Peyer's patch (tissue), 4 donors: ENCODE measurements around the gene XPR1. TPM values are rescaled to one million over a fixed set of nuclear protein-coding genes. Genes with fewer than 3 reads are reported as not detected.
A peak's percentile ranks its signal among the peaks of the same experiment; 100 is the strongest.

Source experiments
- DNase-seq, 3 donors: peaks; one replicate each; pipeline ENCODE4 v3.0.0-alpha.2; 2017 to 2019
- H3K27ac ChIP-seq, 4 donors: fragments of 200-600 bp; sonication (generic); one replicate each; pipeline ENCODE4 v1.5.1; 2016 to 2019
- H3K27me3 ChIP-seq, 2 donors: fragments of 200-600 bp; sonication (generic); one replicate each; pipeline ENCODE4 v1.5.1; 2019
- H3K36me3 ChIP-seq, 3 donors: fragments of 200-600 bp; sonication (generic); one replicate each; pipeline ENCODE4 v1.5.1; 2016 to 2019
- H3K4me1 ChIP-seq, 4 donors: fragments of 200-600 bp; sonication (generic); one replicate each; pipeline ENCODE4 v1.5.1; 2016 to 2019
- H3K4me3 ChIP-seq, 4 donors: fragments of 200-600 bp; sonication (generic); 1 replicate in 3 of 4; 2 replicates in 1 of 4; pipeline ENCODE4 v1.5.1; 2016 to 2019; ENCODE audit warnings: mild to moderate bottlenecking in 1 of 4
- H3K9me3 ChIP-seq, 4 donors: fragments of 200-600 bp; sonication (generic); one replicate each; pipeline ENCODE4 v1.5.1; 2016 to 2019; ENCODE audit warnings: mild to moderate bottlenecking in 1 of 4
- CTCF ChIP-seq, 6 experiments: fragments of 450-650 bp in 4 of 6; fragments of 200-600 bp in 2 of 6; sonication (generic) in 1 of 6; IDR thresholded peaks; one replicate each; pipeline ENCODE4 v1.5.1; 2017 to 2019; ENCODE audit warnings: antibody characterized with exemption in 6 of 6, mild to moderate bottlenecking in 3 of 6, moderate library complexity in 1 of 6
- POLR2A ChIP-seq, 2 donors: fragments of 450-650 bp; IDR thresholded peaks; one replicate each; pipeline ENCODE4 v1.5.1; 2017; ENCODE audit warnings: antibody characterized with exemption in 2 of 2, mild to moderate bottlenecking in 2 of 2, moderate library complexity in 2 of 2
- total RNA-seq, 4 donors: library from RNA; depleted of rRNA; stranded (reverse); fragments of >200 nt; gene quantifications; one replicate each; pipeline ENCODE4 v1.1.0, GENCODE V29; 2016

The XPR1 gene
- total RNA-seq, 4 donors from 2014 or later, result 29.7 to 59.7 (median 53.9) TPM

- no peak for TF ChIP-seq CTCF (IDR thresholded peaks at IDR 0.05)
- TF ChIP-seq POLR2A (IDR thresholded peaks at IDR 0.05), result peak in 1 of 2 donors; percentile 10
Observed at GRCh38 chr1:180598333-180598974, 33.4 kb upstream of the XPR1 start.

GRCh38 chr1:180600343-180600742, 31.5 kb upstream of the XPR1 start:
- TF ChIP-seq POLR2A (IDR thresholded peaks at IDR 0.05) (no peak), CTCF (IDR thresholded peaks at IDR 0.05) (no peak)
- DNase-seq, result no peak
- H3K4me1 ChIP-seq, result peaks cover 0 to 7% (median 0%) of the 10 kb centered on the region in 4 donors
- no peak overlapping the region for H3K4me3 ChIP-seq
- no peak overlapping the region for H3K27ac ChIP-seq
- no peaks in the 10 kb centered on the region for H3K36me3 ChIP-seq
- no peaks in the 10 kb centered on the region for H3K27me3 ChIP-seq
- H3K9me3 ChIP-seq, result no peaks in the 10 kb centered on the region

More at GRCh38 chr1:180598333-180598974, 33.4 kb upstream of the XPR1 start:
- Histone ChIP-seq H3K4me1 (peaks cover 0 to 7% (median 0%) of the 10 kb centered on the region in 4 donors), H3K27me3 (no peaks in the 10 kb centered on the region), H3K36me3 (no peaks in the 10 kb centered on the region), H3K9me3 (no peaks in the 10 kb centered on the region), H3K4me3 (no peak overlapping the region), H3K27ac (peak overlapping the region in 2 of 4 donors; percentile 12 to 17)
- peak in 1 of 3 donors; percentile 50 for DNase-seq

- Histone ChIP-seq H3K27ac (no peak overlapping the region), H3K9me3 (no peaks in the 10 kb centered on the region), H3K4me3 (no peak overlapping the region), H3K27me3 (no peaks in the 10 kb centered on the region), H3K36me3 (no peaks in the 10 kb centered on the region), H3K4me1 (peaks cover 0 to 7% (median 0%) of the 10 kb centered on the region in 4 donors)
- DNase-seq, result no peak
- TF ChIP-seq POLR2A (IDR thresholded peaks at IDR 0.05) (no peak), CTCF (IDR thresholded peaks at IDR 0.05) (no peak)
Observed at GRCh38 chr1:180601512-180601911, 30.3 kb upstream of the XPR1 start.

GRCh38 chr1:180603223-180603849, 28.5 kb upstream of the XPR1 start:
- Histone ChIP-seq H3K27me3 (no peaks in the 10 kb centered on the region), H3K36me3 (no peaks in the 10 kb centered on the region), H3K27ac (no peak overlapping the region), H3K4me1 (peaks cover 0 to 6% (median 0%) of the 10 kb centered on the region in 4 donors), H3K4me3 (no peak overlapping the region), H3K9me3 (no peaks in the 10 kb centered on the region)
- DNase-seq, result no peak
- no peak for TF ChIP-seq CTCF (IDR thresholded peaks at IDR 0.05)
- TF ChIP-seq POLR2A (IDR thresholded peaks at IDR 0.05), result no peak

GRCh38 chr1:180603850-180604226, 28.0 kb upstream of the XPR1 start:
- Histone ChIP-seq H3K9me3 (no peaks in the 10 kb centered on the region), H3K36me3 (no peaks in the 10 kb centered on the region), H3K4me3 (no peak overlapping the region), H3K27ac (no peak overlapping the region), H3K27me3 (no peaks in the 10 kb centered on the region), H3K4me1 (peaks cover 0 to 1% (median 0%) of the 10 kb centered on the region in 4 donors)
- no peak for TF ChIP-seq CTCF (IDR thresholded peaks at IDR 0.05)
- no peak for TF ChIP-seq POLR2A (IDR thresholded peaks at IDR 0.05)
- no peak for DNase-seq
